PC-3 (cell line): ENCODE measurements around the gene AGPAT3.

Experiments
- EZH2 ChIP-seq: fragments of 300-600 bp; sonication (generic); IDR thresholded peaks from one replicate; pipeline ENCODE4 v1.6.1; 2017; ENCODE audit warnings: antibody characterized with exemption, mild to moderate bottlenecking, low read length; ENCODE audit not compliant: unreplicated experiment
- EZH2phosphoT487 ChIP-seq: fragments of 300-600 bp; sonication (generic); IDR thresholded peaks from 2 replicates; pipeline ENCODE4 v1.6.1; 2018; ENCODE audit warnings: mild to moderate bottlenecking, antibody characterized with exemption, low read length, borderline replicate concordance
- TF ChIP-seq, protein P1 (sequence below): fragments of 300-600 bp; sonication (generic); conservative IDR thresholded peaks from 2 replicates; pipeline ENCODE4 v1.5.1; 2017; ENCODE audit warnings: antibody characterized with exemption, low read depth, mild to moderate bottlenecking, low read length

DNA sequence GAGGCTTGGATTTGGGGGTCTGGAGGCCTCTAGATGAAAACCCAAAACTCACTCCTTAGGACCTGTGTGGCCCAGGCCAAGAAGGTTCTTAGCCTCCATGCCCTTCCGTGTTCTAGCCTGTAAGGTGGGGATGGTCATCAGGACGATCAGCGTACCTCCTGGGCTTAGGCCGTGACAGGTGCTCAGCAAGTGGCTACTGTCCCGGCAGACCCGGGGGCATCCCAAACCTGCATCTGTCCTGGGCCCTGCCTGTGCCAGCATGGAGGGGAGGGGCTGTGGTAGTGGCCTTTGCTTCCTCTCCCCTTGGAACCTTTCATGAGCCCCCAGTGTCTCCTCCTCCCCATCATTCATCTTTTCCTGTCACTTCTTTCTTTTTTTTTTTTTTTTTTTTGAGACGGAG, 124.4 kb downstream of the AGPAT3 start:
- TF ChIP-seq EZH2phosphoT487 (no peak), EZH2 (no peak)
- TF ChIP-seq, protein P1, sequence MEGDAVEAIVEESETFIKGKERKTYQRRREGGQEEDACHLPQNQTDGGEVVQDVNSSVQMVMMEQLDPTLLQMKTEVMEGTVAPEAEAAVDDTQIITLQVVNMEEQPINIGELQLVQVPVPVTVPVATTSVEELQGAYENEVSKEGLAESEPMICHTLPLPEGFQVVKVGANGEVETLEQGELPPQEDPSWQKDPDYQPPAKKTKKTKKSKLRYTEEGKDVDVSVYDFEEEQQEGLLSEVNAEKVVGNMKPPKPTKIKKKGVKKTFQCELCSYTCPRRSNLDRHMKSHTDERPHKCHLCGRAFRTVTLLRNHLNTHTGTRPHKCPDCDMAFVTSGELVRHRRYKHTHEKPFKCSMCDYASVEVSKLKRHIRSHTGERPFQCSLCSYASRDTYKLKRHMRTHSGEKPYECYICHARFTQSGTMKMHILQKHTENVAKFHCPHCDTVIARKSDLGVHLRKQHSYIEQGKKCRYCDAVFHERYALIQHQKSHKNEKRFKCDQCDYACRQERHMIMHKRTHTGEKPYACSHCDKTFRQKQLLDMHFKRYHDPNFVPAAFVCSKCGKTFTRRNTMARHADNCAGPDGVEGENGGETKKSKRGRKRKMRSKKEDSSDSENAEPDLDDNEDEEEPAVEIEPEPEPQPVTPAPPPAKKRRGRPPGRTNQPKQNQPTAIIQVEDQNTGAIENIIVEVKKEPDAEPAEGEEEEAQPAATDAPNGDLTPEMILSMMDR, result no peak
